WTC11 (cell line): ENCODE measurements around the gene OLIG1. TPM values are rescaled to one million over a fixed set of nuclear protein-coding genes. Genes with fewer than 3 reads are reported as not detected.

Source experiments
- ATAC-seq: fragments of 200-7000 bp; cut with Tn5 transposase; 2 replicates; pipeline ENCODE4 v1.10.0; 2021; ENCODE audit warnings: mild to moderate bottlenecking, moderate library complexity
- CTCF ChIA-PET: fragments of 300-600 bp; sonication (Branson Sonifier 250); formaldehyde crosslinking; loops from one replicate; lab custom pipeline; 2021; ENCODE audit warnings: antibody characterized with exemption; lab: Charles Lee
- POLR2A ChIA-PET: fragments of 350-600 bp; sonication (Branson Sonifier 250); formaldehyde crosslinking; loops from one replicate; lab custom pipeline; 2021; ENCODE audit warnings: antibody characterized with exemption; lab: Charles Lee
- DNase-seq: peaks from one replicate; pipeline ENCODE4 v3.0.0; 2021; ENCODE audit warnings: low spot score
- H3K27ac Mint-ChIP-seq: 2 replicates; pipeline ENCODE4 v1.8.0; 2021; ENCODE audit warnings: mixed read lengths
- H3K27me3 Mint-ChIP-seq: 2 replicates; pipeline ENCODE4 v1.8.0; 2021; ENCODE audit warnings: low read depth, mild to moderate bottlenecking, moderate library complexity, mixed read lengths
- H3K36me3 Mint-ChIP-seq: 2 replicates; pipeline ENCODE4 v1.8.0; 2021; ENCODE audit warnings: mixed read lengths
- H3K4me1 Mint-ChIP-seq: 2 replicates; pipeline ENCODE4 v1.8.0; 2022; ENCODE audit warnings: mixed read lengths
- H3K4me3 Mint-ChIP-seq: 2 replicates; pipeline ENCODE4 v1.8.0; 2021; ENCODE audit warnings: mild to moderate bottlenecking, moderate library complexity, mixed read lengths
- H3K9me3 Mint-ChIP-seq: 2 replicates; pipeline ENCODE4 v1.8.0; 2021; ENCODE audit warnings: mixed read lengths
- GRHL2 ChIP-seq: fragments of 250-450 bp; sonication (Bioruptor Pico); IDR thresholded peaks from 2 replicates; pipeline ENCODE4 v1.8.0; 2022; ENCODE audit warnings: mild to moderate bottlenecking, moderate library complexity; ENCODE audit not compliant: insufficient replicate concordance, severe bottlenecking
- IRF2 ChIP-seq: sonication (generic); formaldehyde crosslinking; IDR thresholded peaks from 2 replicates; pipeline ENCODE4 v1.8.0; 2022; ENCODE audit warnings: low read depth, missing genetic modification reagents, borderline replicate concordance
- JUN ChIP-seq: sonication (generic); formaldehyde crosslinking; IDR thresholded peaks from 2 replicates; pipeline ENCODE4 v1.8.0; 2023; ENCODE audit warnings: mild to moderate bottlenecking, missing genetic modification reagents
- NR2C2 ChIP-seq: sonication (generic); formaldehyde crosslinking; IDR thresholded peaks from 2 replicates; pipeline ENCODE4 v1.8.0; 2022; ENCODE audit warnings: mild to moderate bottlenecking, missing genetic modification reagents
- NR3C1 ChIP-seq: sonication (generic); formaldehyde crosslinking; conservative IDR thresholded peaks from 2 replicates; pipeline ENCODE4 v1.8.1; 2023; ENCODE audit warnings: low read depth, mild to moderate bottlenecking, missing genetic modification reagents
- RORB ChIP-seq: fragments of 250-450 bp; sonication (Bioruptor Pico); IDR thresholded peaks from 2 replicates; pipeline ENCODE4 v1.9.0; 2021; ENCODE audit warnings: mild to moderate bottlenecking
- TCF7 ChIP-seq: sonication (generic); formaldehyde crosslinking; IDR thresholded peaks from 2 replicates; pipeline ENCODE4 v1.8.0; 2022; ENCODE audit warnings: mild to moderate bottlenecking, low read depth, missing genetic modification reagents, moderate library complexity
- TEAD1 ChIP-seq: sonication (generic); formaldehyde crosslinking; IDR thresholded peaks from 2 replicates; pipeline ENCODE4 v1.8.0; 2022; ENCODE audit warnings: mild to moderate bottlenecking, missing genetic modification reagents
- ZNF423 ChIP-seq: fragments of 250-450 bp; sonication (Bioruptor Pico); IDR thresholded peaks from 2 replicates; pipeline ENCODE4 v2.1.2; 2022; ENCODE audit warnings: mild to moderate bottlenecking, moderate library complexity
- total RNA-seq: library from RNA; stranded (reverse); gene quantifications from 3 replicates; pipeline ENCODE4 v1.2.3, GENCODE V29; 2021
- TF ChIP-seq, protein P1 (sequence below): fragments of 250-450 bp; sonication (Bioruptor Pico); IDR thresholded peaks from 2 replicates; pipeline ENCODE4 v1.9.0; 2021; ENCODE audit warnings: mild to moderate bottlenecking
- TF ChIP-seq, protein P2 (sequence below): sonication (generic); formaldehyde crosslinking; IDR thresholded peaks from 2 replicates; pipeline ENCODE4 v1.8.1; 2023; ENCODE audit warnings: mild to moderate bottlenecking, missing genetic modification reagents
- TF ChIP-seq, protein P3 (sequence below): fragments of 250-450 bp; sonication (Bioruptor Pico); IDR thresholded peaks from 2 replicates; pipeline ENCODE4 v2.1.2; 2022; ENCODE audit warnings: mild to moderate bottlenecking, moderate library complexity
- TF ChIP-seq, protein P4 (sequence below): fragments of 250-450 bp; sonication (Bioruptor Pico); IDR thresholded peaks from 2 replicates; pipeline ENCODE4 v1.8.0; 2021; ENCODE audit warnings: mild to moderate bottlenecking
- TF ChIP-seq, protein P5 (sequence below): sonication (generic); formaldehyde crosslinking; IDR thresholded peaks from 2 replicates; pipeline ENCODE4 v1.8.0; 2022; ENCODE audit warnings: mild to moderate bottlenecking, missing genetic modification reagents
- TF ChIP-seq, protein P6 (sequence below): sonication (generic); formaldehyde crosslinking; IDR thresholded peaks from 2 replicates; pipeline ENCODE4 v1.8.1; 2023; ENCODE audit warnings: mild to moderate bottlenecking, moderate library complexity, missing genetic modification reagents
- TF ChIP-seq, protein P7 (sequence below): sonication (generic); formaldehyde crosslinking; IDR thresholded peaks from 2 replicates; pipeline ENCODE4 v1.8.1; 2023; ENCODE audit warnings: mild to moderate bottlenecking, missing genetic modification reagents, moderate library complexity
- TF ChIP-seq, protein P8 (sequence below): sonication (generic); formaldehyde crosslinking; IDR thresholded peaks from 2 replicates; pipeline ENCODE4 v1.8.0; 2022; ENCODE audit warnings: missing genetic modification reagents

The OLIG1 gene
- total RNA-seq, 1 experiment from 2014 or later = 2.1 TPM

DNA sequence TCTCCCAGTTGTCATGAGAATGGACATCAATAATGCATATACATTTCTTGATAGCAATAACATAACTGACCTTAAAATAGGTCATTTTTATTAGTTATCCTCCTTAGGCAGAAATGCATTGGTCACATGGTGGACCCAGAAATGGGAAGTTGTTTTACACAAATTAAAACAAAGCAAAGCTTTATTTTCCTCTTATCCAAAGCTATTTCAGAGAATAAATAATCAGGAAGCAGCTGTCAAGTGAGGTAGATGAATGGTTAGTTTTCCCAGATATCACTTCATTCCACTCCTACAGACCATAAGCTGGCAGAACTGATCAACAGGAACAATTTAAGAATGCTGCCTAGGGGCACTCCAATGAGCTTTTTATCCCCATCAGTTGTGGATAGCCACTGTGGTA, 16.0 kb upstream of the OLIG1 start (continued):
- TF ChIP-seq, protein P1, sequence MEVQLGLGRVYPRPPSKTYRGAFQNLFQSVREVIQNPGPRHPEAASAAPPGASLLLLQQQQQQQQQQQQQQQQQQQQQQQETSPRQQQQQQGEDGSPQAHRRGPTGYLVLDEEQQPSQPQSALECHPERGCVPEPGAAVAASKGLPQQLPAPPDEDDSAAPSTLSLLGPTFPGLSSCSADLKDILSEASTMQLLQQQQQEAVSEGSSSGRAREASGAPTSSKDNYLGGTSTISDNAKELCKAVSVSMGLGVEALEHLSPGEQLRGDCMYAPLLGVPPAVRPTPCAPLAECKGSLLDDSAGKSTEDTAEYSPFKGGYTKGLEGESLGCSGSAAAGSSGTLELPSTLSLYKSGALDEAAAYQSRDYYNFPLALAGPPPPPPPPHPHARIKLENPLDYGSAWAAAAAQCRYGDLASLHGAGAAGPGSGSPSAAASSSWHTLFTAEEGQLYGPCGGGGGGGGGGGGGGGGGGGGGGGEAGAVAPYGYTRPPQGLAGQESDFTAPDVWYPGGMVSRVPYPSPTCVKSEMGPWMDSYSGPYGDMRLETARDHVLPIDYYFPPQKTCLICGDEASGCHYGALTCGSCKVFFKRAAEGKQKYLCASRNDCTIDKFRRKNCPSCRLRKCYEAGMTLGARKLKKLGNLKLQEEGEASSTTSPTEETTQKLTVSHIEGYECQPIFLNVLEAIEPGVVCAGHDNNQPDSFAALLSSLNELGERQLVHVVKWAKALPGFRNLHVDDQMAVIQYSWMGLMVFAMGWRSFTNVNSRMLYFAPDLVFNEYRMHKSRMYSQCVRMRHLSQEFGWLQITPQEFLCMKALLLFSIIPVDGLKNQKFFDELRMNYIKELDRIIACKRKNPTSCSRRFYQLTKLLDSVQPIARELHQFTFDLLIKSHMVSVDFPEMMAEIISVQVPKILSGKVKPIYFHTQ (CRISPR knock-in tag) = no peak
- TF ChIP-seq, protein P2, sequence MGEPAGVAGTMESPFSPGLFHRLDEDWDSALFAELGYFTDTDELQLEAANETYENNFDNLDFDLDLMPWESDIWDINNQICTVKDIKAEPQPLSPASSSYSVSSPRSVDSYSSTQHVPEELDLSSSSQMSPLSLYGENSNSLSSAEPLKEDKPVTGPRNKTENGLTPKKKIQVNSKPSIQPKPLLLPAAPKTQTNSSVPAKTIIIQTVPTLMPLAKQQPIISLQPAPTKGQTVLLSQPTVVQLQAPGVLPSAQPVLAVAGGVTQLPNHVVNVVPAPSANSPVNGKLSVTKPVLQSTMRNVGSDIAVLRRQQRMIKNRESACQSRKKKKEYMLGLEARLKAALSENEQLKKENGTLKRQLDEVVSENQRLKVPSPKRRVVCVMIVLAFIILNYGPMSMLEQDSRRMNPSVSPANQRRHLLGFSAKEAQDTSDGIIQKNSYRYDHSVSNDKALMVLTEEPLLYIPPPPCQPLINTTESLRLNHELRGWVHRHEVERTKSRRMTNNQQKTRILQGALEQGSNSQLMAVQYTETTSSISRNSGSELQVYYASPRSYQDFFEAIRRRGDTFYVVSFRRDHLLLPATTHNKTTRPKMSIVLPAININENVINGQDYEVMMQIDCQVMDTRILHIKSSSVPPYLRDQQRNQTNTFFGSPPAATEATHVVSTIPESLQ (CRISPR knock-in tag) = no peak
- no peak for TF ChIP-seq NR2C2 (CRISPR knock-in tag)
- TF ChIP-seq GRHL2 = no peak
- TF ChIP-seq TEAD1 (CRISPR knock-in tag) = no peak
- TF ChIP-seq, protein P3, sequence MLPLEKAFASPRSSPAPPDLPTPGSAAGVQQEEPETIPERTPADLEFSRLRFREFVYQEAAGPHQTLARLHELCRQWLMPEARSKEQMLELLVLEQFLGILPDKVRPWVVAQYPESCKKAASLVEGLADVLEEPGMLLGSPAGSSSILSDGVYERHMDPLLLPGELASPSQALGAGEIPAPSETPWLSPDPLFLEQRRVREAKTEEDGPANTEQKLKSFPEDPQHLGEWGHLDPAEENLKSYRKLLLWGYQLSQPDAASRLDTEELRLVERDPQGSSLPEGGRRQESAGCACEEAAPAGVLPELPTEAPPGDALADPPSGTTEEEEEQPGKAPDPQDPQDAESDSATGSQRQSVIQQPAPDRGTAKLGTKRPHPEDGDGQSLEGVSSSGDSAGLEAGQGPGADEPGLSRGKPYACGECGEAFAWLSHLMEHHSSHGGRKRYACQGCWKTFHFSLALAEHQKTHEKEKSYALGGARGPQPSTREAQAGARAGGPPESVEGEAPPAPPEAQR (CRISPR knock-in tag) = no peak

DNA sequence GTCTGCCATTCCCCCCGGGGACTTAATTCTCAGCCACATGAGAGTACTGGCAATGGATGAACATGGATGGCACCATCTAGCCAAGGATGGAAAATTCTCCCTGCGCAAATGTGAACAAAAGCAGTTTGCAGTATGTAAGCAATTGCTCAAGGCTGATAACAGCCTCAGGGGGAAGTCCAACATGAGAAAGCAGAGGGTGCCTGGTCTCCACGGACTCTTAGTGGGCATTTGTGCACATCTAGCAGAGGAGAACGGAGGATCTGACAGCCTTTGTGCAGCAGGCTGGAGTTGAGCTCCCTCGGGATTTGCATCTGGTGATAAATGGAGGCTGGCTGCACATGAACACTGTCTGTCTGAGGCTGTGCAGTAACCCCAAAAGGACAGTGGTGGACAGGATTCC, 13.9 kb upstream of the OLIG1 start:
- H3K4me1 Mint-ChIP-seq = no peaks in the 10 kb centered on the region
- H3K36me3 Mint-ChIP-seq = no peaks in the 10 kb centered on the region
- DNase-seq (no peak), ATAC-seq (no peak)
- no peak overlapping the region for H3K27ac Mint-ChIP-seq
- ChIA-PET CTCF (no interaction called here), POLR2A (no interaction called here)
- no peaks in the 10 kb centered on the region for H3K9me3 Mint-ChIP-seq
- peaks cover 23% of the 10 kb centered on the region for H3K27me3 Mint-ChIP-seq
- H3K4me3 Mint-ChIP-seq = no peak overlapping the region
- TF ChIP-seq, protein P4, sequence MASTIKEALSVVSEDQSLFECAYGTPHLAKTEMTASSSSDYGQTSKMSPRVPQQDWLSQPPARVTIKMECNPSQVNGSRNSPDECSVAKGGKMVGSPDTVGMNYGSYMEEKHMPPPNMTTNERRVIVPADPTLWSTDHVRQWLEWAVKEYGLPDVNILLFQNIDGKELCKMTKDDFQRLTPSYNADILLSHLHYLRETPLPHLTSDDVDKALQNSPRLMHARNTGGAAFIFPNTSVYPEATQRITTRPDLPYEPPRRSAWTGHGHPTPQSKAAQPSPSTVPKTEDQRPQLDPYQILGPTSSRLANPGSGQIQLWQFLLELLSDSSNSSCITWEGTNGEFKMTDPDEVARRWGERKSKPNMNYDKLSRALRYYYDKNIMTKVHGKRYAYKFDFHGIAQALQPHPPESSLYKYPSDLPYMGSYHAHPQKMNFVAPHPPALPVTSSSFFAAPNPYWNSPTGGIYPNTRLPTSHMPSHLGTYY = no peak
- TF ChIP-seq, protein P5, sequence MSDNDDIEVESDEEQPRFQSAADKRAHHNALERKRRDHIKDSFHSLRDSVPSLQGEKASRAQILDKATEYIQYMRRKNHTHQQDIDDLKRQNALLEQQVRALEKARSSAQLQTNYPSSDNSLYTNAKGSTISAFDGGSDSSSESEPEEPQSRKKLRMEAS (CRISPR knock-in tag) = no peak
- TF ChIP-seq JUN (no peak), ZNF423 (CRISPR knock-in tag) (no peak), NR3C1 (no peak), TCF7 (no peak)
- TF ChIP-seq, protein P6, sequence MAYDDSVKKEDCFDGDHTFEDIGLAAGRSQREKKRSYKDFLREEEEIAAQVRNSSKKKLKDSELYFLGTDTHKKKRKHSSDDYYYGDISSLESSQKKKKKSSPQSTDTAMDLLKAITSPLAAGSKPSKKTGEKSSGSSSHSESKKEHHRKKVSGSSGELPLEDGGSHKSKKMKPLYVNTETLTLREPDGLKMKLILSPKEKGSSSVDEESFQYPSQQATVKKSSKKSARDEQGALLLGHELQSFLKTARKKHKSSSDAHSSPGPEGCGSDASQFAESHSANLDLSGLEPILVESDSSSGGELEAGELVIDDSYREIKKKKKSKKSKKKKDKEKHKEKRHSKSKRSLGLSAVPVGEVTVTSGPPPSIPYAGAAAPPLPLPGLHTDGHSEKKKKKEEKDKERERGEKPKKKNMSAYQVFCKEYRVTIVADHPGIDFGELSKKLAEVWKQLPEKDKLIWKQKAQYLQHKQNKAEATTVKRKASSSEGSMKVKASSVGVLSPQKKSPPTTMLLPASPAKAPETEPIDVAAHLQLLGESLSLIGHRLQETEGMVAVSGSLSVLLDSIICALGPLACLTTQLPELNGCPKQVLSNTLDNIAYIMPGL (CRISPR knock-in tag) = no peak

DNA sequence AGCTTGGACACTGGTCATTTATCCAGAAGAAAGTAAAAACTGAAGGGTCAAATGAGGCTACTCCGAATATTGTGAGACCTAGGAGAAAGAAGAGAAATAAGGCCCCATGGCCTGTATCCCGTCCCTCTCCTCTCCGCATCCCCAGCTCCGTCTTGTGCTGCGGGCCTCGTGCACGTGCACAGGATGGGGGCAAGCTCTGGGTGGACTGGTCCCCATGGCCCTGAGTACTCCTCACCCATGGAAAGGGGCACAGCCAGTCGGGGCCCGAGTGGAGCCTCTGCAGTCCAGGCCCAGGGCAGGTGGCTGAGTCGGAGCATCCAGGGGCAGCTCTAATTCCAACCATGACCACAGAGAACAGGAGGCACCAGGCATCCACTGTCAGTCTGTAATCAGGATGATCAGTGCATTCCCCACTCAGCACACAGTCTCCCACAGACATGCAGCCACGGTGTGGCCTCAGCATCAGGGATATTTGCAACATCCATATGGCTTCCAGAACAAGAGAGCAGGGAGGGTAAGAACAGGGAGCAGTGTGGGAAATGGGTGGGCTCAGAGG, 12.5 kb upstream of the OLIG1 start:
- ATAC-seq (no peak), DNase-seq (no peak)
- CTCF ChIA-PET = no interaction called here
- Mint-ChIP-seq H3K9me3 (no peaks in the 10 kb centered on the region), H3K36me3 (no peaks in the 10 kb centered on the region), H3K4me3 (no peak overlapping the region), H3K27me3 (peaks cover 26% of the 10 kb centered on the region), H3K27ac (no peak overlapping the region), H3K4me1 (no peaks in the 10 kb centered on the region)
- POLR2A ChIA-PET = no interaction called here
- TF ChIP-seq, protein P7, sequence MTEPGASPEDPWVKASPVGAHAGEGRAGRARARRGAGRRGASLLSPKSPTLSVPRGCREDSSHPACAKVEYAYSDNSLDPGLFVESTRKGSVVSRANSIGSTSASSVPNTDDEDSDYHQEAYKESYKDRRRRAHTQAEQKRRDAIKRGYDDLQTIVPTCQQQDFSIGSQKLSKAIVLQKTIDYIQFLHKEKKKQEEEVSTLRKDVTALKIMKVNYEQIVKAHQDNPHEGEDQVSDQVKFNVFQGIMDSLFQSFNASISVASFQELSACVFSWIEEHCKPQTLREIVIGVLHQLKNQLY (CRISPR knock-in tag) = no peak
- TF ChIP-seq IRF2 (CRISPR knock-in tag) = no peak
- no peak for TF ChIP-seq RORB (CRISPR knock-in tag)
- TF ChIP-seq, protein P8, sequence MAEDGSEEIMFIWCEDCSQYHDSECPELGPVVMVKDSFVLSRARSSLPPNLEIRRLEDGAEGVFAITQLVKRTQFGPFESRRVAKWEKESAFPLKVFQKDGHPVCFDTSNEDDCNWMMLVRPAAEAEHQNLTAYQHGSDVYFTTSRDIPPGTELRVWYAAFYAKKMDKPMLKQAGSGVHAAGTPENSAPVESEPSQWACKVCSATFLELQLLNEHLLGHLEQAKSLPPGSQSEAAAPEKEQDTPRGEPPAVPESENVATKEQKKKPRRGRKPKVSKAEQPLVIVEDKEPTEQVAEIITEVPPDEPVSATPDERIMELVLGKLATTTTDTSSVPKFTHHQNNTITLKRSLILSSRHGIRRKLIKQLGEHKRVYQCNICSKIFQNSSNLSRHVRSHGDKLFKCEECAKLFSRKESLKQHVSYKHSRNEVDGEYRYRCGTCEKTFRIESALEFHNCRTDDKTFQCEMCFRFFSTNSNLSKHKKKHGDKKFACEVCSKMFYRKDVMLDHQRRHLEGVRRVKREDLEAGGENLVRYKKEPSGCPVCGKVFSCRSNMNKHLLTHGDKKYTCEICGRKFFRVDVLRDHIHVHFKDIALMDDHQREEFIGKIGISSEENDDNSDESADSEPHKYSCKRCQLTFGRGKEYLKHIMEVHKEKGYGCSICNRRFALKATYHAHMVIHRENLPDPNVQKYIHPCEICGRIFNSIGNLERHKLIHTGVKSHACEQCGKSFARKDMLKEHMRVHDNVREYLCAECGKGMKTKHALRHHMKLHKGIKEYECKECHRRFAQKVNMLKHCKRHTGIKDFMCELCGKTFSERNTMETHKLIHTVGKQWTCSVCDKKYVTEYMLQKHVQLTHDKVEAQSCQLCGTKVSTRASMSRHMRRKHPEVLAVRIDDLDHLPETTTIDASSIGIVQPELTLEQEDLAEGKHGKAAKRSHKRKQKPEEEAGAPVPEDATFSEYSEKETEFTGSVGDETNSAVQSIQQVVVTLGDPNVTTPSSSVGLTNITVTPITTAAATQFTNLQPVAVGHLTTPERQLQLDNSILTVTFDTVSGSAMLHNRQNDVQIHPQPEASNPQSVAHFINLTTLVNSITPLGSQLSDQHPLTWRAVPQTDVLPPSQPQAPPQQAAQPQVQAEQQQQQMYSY (CRISPR knock-in tag) = no peak
